ENCODE data around the gene COX7B2. TPM values are rescaled to one million over a fixed set of nuclear protein-coding genes. Genes with fewer than 3 reads are reported as not detected.
A peak's percentile ranks its signal among the peaks of the same experiment; 100 is the strongest.

COX7B2 gene
- total and polyA plus RNA-seq, 12 donors: not detected

GRCh38 chr4:46830971-46831454 lies 78.0 kb downstream of the COX7B2 start:
- intact Hi-C loops (cut with DNase I): loop anchor here in 1 of 10 donors (10.0 kb wide), 1 partner anchor 1104 kb away; no protein-coding TSS in a partner anchor
- Histone ChIP-seq H3K27me3 (no peaks in the 10 kb centered on the region), H3K9me3 (peaks cover 0 to 5% (median 0%) of the 10 kb centered on the region in 11 donors), H3K4me1 (no peaks in the 10 kb centered on the region), H3K4me3 (no peak overlapping the region), H3K27ac (no peak overlapping the region), H3K36me3 (no peaks in the 10 kb centered on the region)
- WGBS, 2 donors: 91 to 95% methylated on average over 23 to 24 of the region's 24 CpGs
- TF ChIP-seq CTCF (IDR thresholded peaks at IDR 0.05): no peak
- DNase-seq (peak in 1 of 2 donors; percentile 11), ATAC-seq (no peak)

DNA sequence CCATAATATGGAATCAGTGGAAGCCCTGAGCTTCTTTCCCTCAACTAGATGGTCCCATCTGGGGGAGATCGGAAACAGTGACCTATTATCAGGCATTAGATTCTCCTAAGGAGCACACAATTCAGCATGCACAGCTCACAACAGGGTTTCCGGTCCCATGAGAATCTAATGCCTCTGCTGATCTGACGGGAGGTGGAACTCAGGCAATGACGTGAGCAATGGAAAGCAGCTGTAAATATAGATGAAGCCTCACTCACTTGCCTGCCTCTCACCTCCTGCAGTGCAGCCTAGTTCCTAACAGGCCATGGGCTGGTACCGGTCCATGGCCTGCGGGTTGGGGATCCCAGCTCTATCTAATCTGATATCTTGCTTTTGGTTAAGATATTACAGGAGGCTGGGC lies 88.9 kb downstream of the COX7B2 start:
- Histone ChIP-seq H3K27ac (no peak overlapping the region), H3K36me3 (no peaks in the 10 kb centered on the region), H3K27me3 (no peaks in the 10 kb centered on the region), H3K9me3 (peaks cover 0 to 13% (median under 1%) of the 10 kb centered on the region in 11 donors), H3K4me1 (no peaks in the 10 kb centered on the region), H3K4me3 (no peak overlapping the region)
- WGBS, 2 donors: 78 to 79% methylated on average over 6 of the region's 6 CpGs
- intact Hi-C loops (cut with DNase I): no loop called here
- DNase-seq: no peak
- ATAC-seq: no peak
- TF ChIP-seq CTCF (IDR thresholded peaks at IDR 0.05): no peak

GRCh38 chr4:46819095-46819494 lies 90.0 kb downstream of the COX7B2 start:
- Histone ChIP-seq H3K27ac (no peak overlapping the region), H3K36me3 (no peaks in the 10 kb centered on the region), H3K9me3 (peaks cover 0 to 6% (median 0%) of the 10 kb centered on the region in 11 donors), H3K27me3 (no peaks in the 10 kb centered on the region), H3K4me1 (no peaks in the 10 kb centered on the region), H3K4me3 (no peak overlapping the region)
- intact Hi-C loops (cut with DNase I): no loop called here
- ATAC-seq: no peak
- TF ChIP-seq CTCF (IDR thresholded peaks at IDR 0.05): no peak
- DNase-seq: no peak
- WGBS, 2 donors: 91 to 95% methylated on average over 3 of the region's 3 CpGs

DNA sequence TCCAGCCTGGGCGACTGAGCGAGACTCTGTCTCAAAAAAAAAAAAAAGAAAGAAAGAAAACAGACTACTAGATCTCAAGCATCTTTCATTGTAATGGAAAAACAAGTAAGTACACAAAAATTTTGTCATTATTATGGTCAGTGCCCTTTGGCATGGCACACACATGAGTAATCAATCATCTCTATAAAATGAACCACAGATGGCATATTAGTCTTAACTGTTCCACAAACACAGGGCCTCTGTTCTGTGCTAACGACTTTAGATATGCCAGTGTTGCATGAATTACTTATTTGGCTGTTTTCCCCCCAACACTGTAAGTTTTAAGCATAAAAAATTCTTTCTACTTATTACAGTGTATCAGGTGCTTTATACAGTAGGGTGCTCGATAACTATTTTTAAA lies 90.4 kb downstream of the COX7B2 start:
- peaks cover 0 to under 1% (median 0%) of the 10 kb centered on the region in 11 donors for H3K9me3 ChIP-seq
- no peaks in the 10 kb centered on the region for H3K27me3 ChIP-seq
- ATAC-seq: no peak
- DNase-seq: no peak
- 78 to 84% methylated on average over 4 of the region's 4 CpGs for WGBS, 2 donors
- H3K27ac ChIP-seq: no peak overlapping the region
- H3K36me3 ChIP-seq: no peaks in the 10 kb centered on the region
- no peak overlapping the region for H3K4me3 ChIP-seq
- intact Hi-C loops (cut with DNase I): no loop called here
- no peaks in the 10 kb centered on the region for H3K4me1 ChIP-seq
- TF ChIP-seq CTCF (IDR thresholded peaks at IDR 0.05): no peak

All from heart right ventricle (tissue), 16 donors.